Measurements from ENCODE around the gene MBNL2. TPM values are rescaled to one million over a fixed set of nuclear protein-coding genes. Genes with fewer than 3 reads are reported as not detected.

MBNL2 gene
- total RNA-seq, 1 experiment from 2014 or later = 49.4 TPM

GRCh38 chr13:97234236-97234635, 12.1 kb downstream of the MBNL2 start:
- DNase-seq (ENCODE audit: low read depth) = no peak

- DNase-seq (ENCODE audit: low read depth) = no peak
Observed at GRCh38 chr13:97234742-97235141, 12.6 kb downstream of the MBNL2 start.

GRCh38 chr13:97235549-97236231, 13.6 kb downstream of the MBNL2 start:
- DNase-seq (ENCODE audit: low read depth) = no peak

GRCh38 chr13:97237388-97237787, 15.3 kb downstream of the MBNL2 start:
- DNase-seq (ENCODE audit: low read depth) = no peak

- no peak for DNase-seq (ENCODE audit: low read depth)
Observed at GRCh38 chr13:97238432-97238831, 16.3 kb downstream of the MBNL2 start.

- no peak for DNase-seq (ENCODE audit: low read depth)
Observed at GRCh38 chr13:97238883-97239282, 16.8 kb downstream of the MBNL2 start.

- no peak for DNase-seq (ENCODE audit: low read depth)
Observed at GRCh38 chr13:97239306-97239705, 17.2 kb downstream of the MBNL2 start.

GRCh38 chr13:97239943-97240787, 18.0 kb downstream of the MBNL2 start:
- DNase-seq (ENCODE audit: low read depth) = no peak

GRCh38 chr13:97240788-97241734, 18.9 kb downstream of the MBNL2 start:
- DNase-seq (ENCODE audit: low read depth) = no peak

GRCh38 chr13:97241761-97242160, 19.6 kb downstream of the MBNL2 start:
- no peak for DNase-seq (ENCODE audit: low read depth)

- DNase-seq (ENCODE audit: low read depth) = no peak
Observed at GRCh38 chr13:97242755-97243497, 20.8 kb downstream of the MBNL2 start.

- no peak for DNase-seq (ENCODE audit: low read depth)
Observed at GRCh38 chr13:97243915-97244781, 22.0 kb downstream of the MBNL2 start.

- no peak for DNase-seq (ENCODE audit: low read depth)
Observed at GRCh38 chr13:97245011-97245410, 22.9 kb downstream of the MBNL2 start.

- DNase-seq (ENCODE audit: low read depth) = peak; percentile 35
Observed at GRCh38 chr13:97246596-97247158, 24.5 kb downstream of the MBNL2 start.

- no peak for DNase-seq (ENCODE audit: low read depth)
Observed at GRCh38 chr13:97248243-97248642, 26.1 kb downstream of the MBNL2 start.

GRCh38 chr13:97249093-97249795, 27.1 kb downstream of the MBNL2 start:
- DNase-seq (ENCODE audit: low read depth) = no peak

- DNase-seq (ENCODE audit: low read depth) = no peak
Observed at GRCh38 chr13:97249796-97250495, 27.8 kb downstream of the MBNL2 start.

- DNase-seq (ENCODE audit: low read depth) = no peak
Observed at GRCh38 chr13:97250560-97250959, 28.4 kb downstream of the MBNL2 start.

- no peak for DNase-seq (ENCODE audit: low read depth)
Observed at GRCh38 chr13:97252735-97253134, 30.6 kb downstream of the MBNL2 start.
